ENCODE measurements around the gene SUMO3. TPM values are rescaled to one million over a fixed set of nuclear protein-coding genes. Genes with fewer than 3 reads are reported as not detected.

SUMO3 gene
- total and polyA plus RNA-seq, 10 of the 15 experiments (the other 5 are each of a cell fraction or from before 2014, with no cell fraction given), result 14.3 to 164 (median 89.9) TPM

DNA sequence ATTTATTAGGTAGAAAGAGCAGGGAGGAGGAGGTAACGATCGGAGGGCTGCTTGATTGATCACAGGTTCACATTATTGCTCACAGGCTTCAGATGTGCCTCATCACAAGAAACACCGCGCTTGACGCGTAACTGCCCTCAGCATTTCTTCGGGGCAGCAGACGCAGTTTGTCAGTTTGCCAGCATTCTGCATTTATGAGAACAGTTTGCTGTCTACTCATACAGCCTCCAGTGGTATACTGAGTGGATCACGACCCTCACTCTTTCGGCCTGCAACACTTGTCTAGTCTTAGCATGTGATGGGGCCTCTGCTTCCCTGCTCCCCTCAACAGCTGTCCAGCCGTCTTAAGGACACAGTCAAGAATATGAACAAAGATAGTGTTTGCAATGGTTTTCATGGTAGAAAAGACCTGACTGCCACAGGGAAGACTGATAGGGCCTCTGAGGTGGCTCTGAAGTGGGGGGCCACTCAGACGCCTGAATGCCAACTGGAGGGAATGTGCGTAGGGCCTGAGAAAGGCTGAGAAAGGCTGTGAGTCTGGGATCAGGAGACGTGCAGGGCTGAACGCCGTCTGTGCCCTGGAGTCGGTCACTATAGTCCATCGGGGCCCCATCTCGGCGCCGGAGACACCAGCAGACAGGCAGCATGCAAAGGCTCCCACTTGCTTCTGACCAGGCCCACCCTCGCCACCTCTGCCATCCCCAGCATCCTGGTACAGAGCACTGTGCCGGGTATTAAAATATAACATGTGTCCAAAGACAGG, 61.3 kb downstream of the SUMO3 start:
- no peaks in the 10 kb centered on the region for H3K79me2 ChIP-seq (ENCODE audit: control insufficient read depth, insufficient read depth, low read length)
- H3K27ac ChIP-seq (ENCODE audit: control insufficient read depth, insufficient read depth), result no peak overlapping the region
- ChIA-PET POLR2A (no interaction called here), SMC1A (ENCODE audit: uncharacterized antibody, unreplicated experiment) (no interaction called here), RAD21 (ENCODE audit: unreplicated experiment) (no interaction called here), CTCF (interaction anchor here (0.6 kb wide), 1 partner anchor 72 kb away, joined by 4 read pairs; no protein-coding TSS in a partner anchor)
- H3K9ac ChIP-seq (ENCODE audit: control insufficient read depth, insufficient read depth, low read length), result no peak overlapping the region
- H3K4me1 ChIP-seq (ENCODE audit: control insufficient read depth, insufficient read depth, low read length), result no peaks in the 10 kb centered on the region
- intact Hi-C loops (cut with micrococcal nuclease; ENCODE audit: unreplicated experiment), result no loop called here
- no peak overlapping the region for H3K4me2 ChIP-seq (ENCODE audit: control insufficient read depth, insufficient read depth)
- H2AFZ ChIP-seq (ENCODE audit: control insufficient read depth, low read depth, low read length), result no peak overlapping the region
- H3K36me3 ChIP-seq (ENCODE audit: control insufficient read depth in 2 of 2, insufficient read depth in 2 of 2, low read length in 1 of 2), result no peaks in the 10 kb centered on the region
- no peak for DNase-seq (ENCODE audit: low read depth, low spot score)
- no TSS peak for BruUV-seq (replicated peaks)
- H4K20me1 ChIP-seq (ENCODE audit: control insufficient read depth, insufficient read depth), result no peaks in the 10 kb centered on the region
- no peak for ATAC-seq
- in situ Hi-C loops (cut with MboI), result no loop called here
- 58% methylated on average over 23 of the region's 23 CpGs for WGBS (ENCODE audit: insufficient coverage, insufficient replicate concordance, low lambda C conversion rate, missing lambda C conversion rate)
- FAIRE-seq, result no peak
- H3K9me3 ChIP-seq (replicated peaks; ENCODE audit: control insufficient read depth, insufficient read depth, low read length), result no peaks in the 10 kb centered on the region; the same call in 2 of the 3 replicates
- no peaks in the 10 kb centered on the region for H3K27me3 ChIP-seq (replicated peaks in 1 of 2; ENCODE audit: control insufficient read depth in 2 of 2, insufficient read depth in 2 of 2, low read length in 1 of 2)
- H3K4me3 ChIP-seq, result no peak overlapping the region
- TF ChIP-seq ETV6 (conservative IDR thresholded peaks at IDR 0.05 in 1 of 2, IDR thresholded peaks at IDR 0.05 in 1 of 2; ENCODE audit: borderline replicate concordance in 1 of 2, low read depth in 1 of 2) (no peak), MEF2A (IDR thresholded peaks at IDR 0.05; ENCODE audit: insufficient read depth, low read depth, low read length) (no peak), POLR2AphosphoS2 (IDR thresholded peaks at IDR 0.05; ENCODE audit: low read depth, low read length) (no peak), KDM1A (IDR thresholded peaks at IDR 0.05; ENCODE audit: borderline replicate concordance) (no peak), SUPT20H (IDR thresholded peaks at IDR 0.05; ENCODE audit: borderline replicate concordance, control insufficient read depth, low read depth, low read length) (no peak), FOXM1 (IDR thresholded peaks at IDR 0.05; ENCODE audit: low read depth, low read length) (no peak), MEF2B (IDR thresholded peaks at IDR 0.05; ENCODE audit: partially characterized antibody, poor library complexity, severe bottlenecking) (no peak), BRCA1 (IDR thresholded peaks at IDR 0.05; ENCODE audit: low read depth, low read length) (no peak), RB1 (IDR thresholded peaks at IDR 0.05; ENCODE audit: borderline replicate concordance) (no peak), EGR1 (IDR thresholded peaks at IDR 0.05; ENCODE audit: borderline replicate concordance in 1 of 2, low read depth in 2 of 2, low read length in 2 of 2) (no peak), RAD51 (IDR thresholded peaks at IDR 0.05) (no peak), NR2C1 (IDR thresholded peaks at IDR 0.05) (no peak)
- TF ChIP-seq, protein P1, sequence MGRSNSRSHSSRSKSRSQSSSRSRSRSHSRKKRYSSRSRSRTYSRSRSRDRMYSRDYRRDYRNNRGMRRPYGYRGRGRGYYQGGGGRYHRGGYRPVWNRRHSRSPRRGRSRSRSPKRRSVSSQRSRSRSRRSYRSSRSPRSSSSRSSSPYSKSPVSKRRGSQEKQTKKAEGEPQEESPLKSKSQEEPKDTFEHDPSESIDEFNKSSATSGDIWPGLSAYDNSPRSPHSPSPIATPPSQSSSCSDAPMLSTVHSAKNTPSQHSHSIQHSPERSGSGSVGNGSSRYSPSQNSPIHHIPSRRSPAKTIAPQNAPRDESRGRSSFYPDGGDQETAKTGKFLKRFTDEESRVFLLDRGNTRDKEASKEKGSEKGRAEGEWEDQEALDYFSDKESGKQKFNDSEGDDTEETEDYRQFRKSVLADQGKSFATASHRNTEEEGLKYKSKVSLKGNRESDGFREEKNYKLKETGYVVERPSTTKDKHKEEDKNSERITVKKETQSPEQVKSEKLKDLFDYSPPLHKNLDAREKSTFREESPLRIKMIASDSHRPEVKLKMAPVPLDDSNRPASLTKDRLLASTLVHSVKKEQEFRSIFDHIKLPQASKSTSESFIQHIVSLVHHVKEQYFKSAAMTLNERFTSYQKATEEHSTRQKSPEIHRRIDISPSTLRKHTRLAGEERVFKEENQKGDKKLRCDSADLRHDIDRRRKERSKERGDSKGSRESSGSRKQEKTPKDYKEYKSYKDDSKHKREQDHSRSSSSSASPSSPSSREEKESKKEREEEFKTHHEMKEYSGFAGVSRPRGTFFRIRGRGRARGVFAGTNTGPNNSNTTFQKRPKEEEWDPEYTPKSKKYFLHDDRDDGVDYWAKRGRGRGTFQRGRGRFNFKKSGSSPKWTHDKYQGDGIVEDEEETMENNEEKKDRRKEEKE (IDR thresholded peaks at IDR 0.05), result no peak
- TF ChIP-seq, protein P2, sequence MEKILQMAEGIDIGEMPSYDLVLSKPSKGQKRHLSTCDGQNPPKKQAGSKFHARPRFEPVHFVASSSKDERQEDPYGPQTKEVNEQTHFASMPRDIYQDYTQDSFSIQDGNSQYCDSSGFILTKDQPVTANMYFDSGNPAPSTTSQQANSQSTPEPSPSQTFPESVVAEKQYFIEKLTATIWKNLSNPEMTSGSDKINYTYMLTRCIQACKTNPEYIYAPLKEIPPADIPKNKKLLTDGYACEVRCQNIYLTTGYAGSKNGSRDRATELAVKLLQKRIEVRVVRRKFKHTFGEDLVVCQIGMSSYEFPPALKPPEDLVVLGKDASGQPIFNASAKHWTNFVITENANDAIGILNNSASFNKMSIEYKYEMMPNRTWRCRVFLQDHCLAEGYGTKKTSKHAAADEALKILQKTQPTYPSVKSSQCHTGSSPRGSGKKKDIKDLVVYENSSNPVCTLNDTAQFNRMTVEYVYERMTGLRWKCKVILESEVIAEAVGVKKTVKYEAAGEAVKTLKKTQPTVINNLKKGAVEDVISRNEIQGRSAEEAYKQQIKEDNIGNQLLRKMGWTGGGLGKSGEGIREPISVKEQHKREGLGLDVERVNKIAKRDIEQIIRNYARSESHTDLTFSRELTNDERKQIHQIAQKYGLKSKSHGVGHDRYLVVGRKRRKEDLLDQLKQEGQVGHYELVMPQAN (conservative IDR thresholded peaks at IDR 0.05), result no peak
- TF ChIP-seq, protein P3, sequence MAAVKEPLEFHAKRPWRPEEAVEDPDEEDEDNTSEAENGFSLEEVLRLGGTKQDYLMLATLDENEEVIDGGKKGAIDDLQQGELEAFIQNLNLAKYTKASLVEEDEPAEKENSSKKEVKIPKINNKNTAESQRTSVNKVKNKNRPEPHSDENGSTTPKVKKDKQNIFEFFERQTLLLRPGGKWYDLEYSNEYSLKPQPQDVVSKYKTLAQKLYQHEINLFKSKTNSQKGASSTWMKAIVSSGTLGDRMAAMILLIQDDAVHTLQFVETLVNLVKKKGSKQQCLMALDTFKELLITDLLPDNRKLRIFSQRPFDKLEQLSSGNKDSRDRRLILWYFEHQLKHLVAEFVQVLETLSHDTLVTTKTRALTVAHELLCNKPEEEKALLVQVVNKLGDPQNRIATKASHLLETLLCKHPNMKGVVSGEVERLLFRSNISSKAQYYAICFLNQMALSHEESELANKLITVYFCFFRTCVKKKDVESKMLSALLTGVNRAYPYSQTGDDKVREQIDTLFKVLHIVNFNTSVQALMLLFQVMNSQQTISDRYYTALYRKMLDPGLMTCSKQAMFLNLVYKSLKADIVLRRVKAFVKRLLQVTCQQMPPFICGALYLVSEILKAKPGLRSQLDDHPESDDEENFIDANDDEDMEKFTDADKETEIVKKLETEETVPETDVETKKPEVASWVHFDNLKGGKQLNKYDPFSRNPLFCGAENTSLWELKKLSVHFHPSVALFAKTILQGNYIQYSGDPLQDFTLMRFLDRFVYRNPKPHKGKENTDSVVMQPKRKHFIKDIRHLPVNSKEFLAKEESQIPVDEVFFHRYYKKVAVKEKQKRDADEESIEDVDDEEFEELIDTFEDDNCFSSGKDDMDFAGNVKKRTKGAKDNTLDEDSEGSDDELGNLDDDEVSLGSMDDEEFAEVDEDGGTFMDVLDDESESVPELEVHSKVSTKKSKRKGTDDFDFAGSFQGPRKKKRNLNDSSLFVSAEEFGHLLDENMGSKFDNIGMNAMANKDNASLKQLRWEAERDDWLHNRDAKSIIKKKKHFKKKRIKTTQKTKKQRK (IDR thresholded peaks at IDR 0.05; ENCODE audit: low read depth, low read length), result no peak
